HEK293T (cell line): Measurements from ENCODE around the gene CRY1.

Experiments used
- ARNT ChIP-seq: fragments of 450-650 bp; IDR thresholded peaks from 2 replicates; pipeline ENCODE4 v1.6.1; 2017; ENCODE audit warnings: mild to moderate bottlenecking
- BHLHE40 ChIP-seq: fragments of 450-650 bp; IDR thresholded peaks from 2 replicates; pipeline ENCODE4 v1.6.1; 2016; ENCODE audit warnings: mild to moderate bottlenecking, moderate library complexity, borderline replicate concordance
- ELF4 ChIP-seq: fragments of 450-650 bp; IDR thresholded peaks from 2 replicates; pipeline ENCODE4 v1.6.1; 2017; ENCODE audit warnings: antibody characterized with exemption
- FOXK2 ChIP-seq: fragments of 450-650 bp; IDR thresholded peaks from 2 replicates; pipeline ENCODE4 v1.6.1; 2016; ENCODE audit warnings: mild to moderate bottlenecking
- FOXM1 ChIP-seq: fragments of 450-650 bp; IDR thresholded peaks from 2 replicates; pipeline ENCODE4 v1.6.1; 2017; ENCODE audit warnings: mild to moderate bottlenecking, borderline replicate concordance
- HDGF ChIP-seq: fragments of 450-650 bp; IDR thresholded peaks from 2 replicates; pipeline ENCODE4 v1.6.1; 2017; ENCODE audit warnings: antibody characterized with exemption, borderline replicate concordance
- L3MBTL2 ChIP-seq: fragments of 450-650 bp; conservative IDR thresholded peaks from 2 replicates; pipeline ENCODE4 v1.6.1; 2016; ENCODE audit warnings: mild to moderate bottlenecking
- LEF1 ChIP-seq: fragments of 450-650 bp; IDR thresholded peaks from 2 replicates; pipeline ENCODE4 v1.6.1; 2017; ENCODE audit warnings: mild to moderate bottlenecking, borderline replicate concordance
- NFRKB ChIP-seq: fragments of 450-650 bp; IDR thresholded peaks from 2 replicates; pipeline ENCODE4 v1.6.1; 2016; ENCODE audit warnings: mild to moderate bottlenecking, moderate library complexity
- SP1 ChIP-seq: fragments of 450-650 bp; IDR thresholded peaks from 2 replicates; pipeline ENCODE4 v1.6.1; 2017
- SUZ12 ChIP-seq: fragments of 450-650 bp; IDR thresholded peaks from 2 replicates; pipeline ENCODE4 v1.6.1; 2016; ENCODE audit warnings: mild to moderate bottlenecking
- TARDBP ChIP-seq: fragments of 450-650 bp; IDR thresholded peaks from 2 replicates; pipeline ENCODE4 v1.6.1; 2016

GRCh38 chr12:107017042-107017441 is 76.3 kb downstream of the CRY1 start:
- TF ChIP-seq FOXK2 (no peak), ELF4 (no peak), L3MBTL2 (no peak), TARDBP (no peak), BHLHE40 (no peak), NFRKB (no peak), LEF1 (no peak), FOXM1 (no peak), SUZ12 (no peak), SP1 (no peak), ARNT (no peak), HDGF (no peak)
